Ectodermal cell (in vitro differentiated cells): ENCODE data around the gene FANCF.

Experiments used
- H3K27ac ChIP-seq: 2 replicates; pipeline ENCODE4 v1.7.0; 2013; ENCODE audit warnings: mild to moderate bottlenecking, low read depth, low read length; ENCODE audit not compliant: insufficient read depth, poor library complexity, severe bottlenecking
- H3K27me3 ChIP-seq: 2 replicates; pipeline ENCODE4 v1.7.0; 2013; ENCODE audit warnings: mild to moderate bottlenecking, low read length; ENCODE audit not compliant: insufficient read depth, control insufficient read depth, poor library complexity, severe bottlenecking
- H3K36me3 ChIP-seq: one replicate; pipeline ENCODE4 v1.7.0; 2013; ENCODE audit warnings: low read length; ENCODE audit not compliant: control insufficient read depth, insufficient read depth
- H3K4me1 ChIP-seq: one replicate; pipeline ENCODE4 v1.7.0; 2013; ENCODE audit warnings: low read length; ENCODE audit not compliant: control insufficient read depth, insufficient read depth
- H3K4me3 ChIP-seq: 2 replicates; pipeline ENCODE4 v1.7.0; 2013; ENCODE audit warnings: low read depth, low read length, control low read depth; ENCODE audit not compliant: insufficient read depth
- H3K9me3 ChIP-seq: 2 replicates; pipeline ENCODE4 v1.7.0; 2013; ENCODE audit warnings: mild to moderate bottlenecking, low read length, moderate library complexity; ENCODE audit not compliant: control insufficient read depth
- WGBS, 2 experiments: methylation state at CpG; one replicate each; pipeline ENCODE4 v1.1.7; 2013; ENCODE audit warnings: missing lambda C conversion rate in 2 of 2; 5-methylcytosine and 5-hydroxymethylcytosine counted together

FANCF gene

GRCh38 chr11:22581354-22582150 lies 44.1 kb downstream of the FANCF start:
- Histone ChIP-seq H3K4me3 (no peak overlapping the region), H3K4me1 (no peaks in the 10 kb centered on the region), H3K27me3 (no peaks in the 10 kb centered on the region), H3K27ac (no peak overlapping the region), H3K9me3 (no peaks in the 10 kb centered on the region), H3K36me3 (no peaks in the 10 kb centered on the region)
- 100% methylated on average over 1 to 2 of the region's 3 CpGs for WGBS, 2 experiments

- Histone ChIP-seq H3K4me1 (no peaks in the 10 kb centered on the region), H3K36me3 (no peaks in the 10 kb centered on the region)
These were observed 47.8 kb downstream of the FANCF start for GRCh38 chr11:22577854-22578253.

More at GRCh38 chr11:22577854-22578253, 47.8 kb downstream of the FANCF start:
- 100% methylated on average over 1 of the region's 2 CpGs; no CpG with 5 or more reads in 1 of the 2 experiments for WGBS, 2 experiments
- Histone ChIP-seq H3K9me3 (no peaks in the 10 kb centered on the region), H3K27ac (no peak overlapping the region), H3K4me3 (no peak overlapping the region), H3K27me3 (no peaks in the 10 kb centered on the region)
